Uterus (tissue), 2 donors: ENCODE results near the gene RBM15B.

ENCODE experiments used
- POLR2A ChIP-seq, 2 donors: fragments of 450-650 bp; IDR thresholded peaks; one replicate each; pipeline ENCODE4 v1.6.1; 2016; ENCODE audit warnings: antibody characterized with exemption in 2 of 2, mild to moderate bottlenecking in 1 of 2, moderate library complexity in 1 of 2
- TF ChIP-seq, protein P1 (sequence below), 4 experiments: fragments of 200-600 bp in 2 of 4; fragments of 450-650 bp in 2 of 4; sonication (generic) in 2 of 4; IDR thresholded peaks; one replicate each; pipeline ENCODE4 v1.5.1; 2016 to 2019; ENCODE audit warnings: antibody characterized with exemption in 4 of 4, mild to moderate bottlenecking in 2 of 4, moderate library complexity in 1 of 4

DNA sequence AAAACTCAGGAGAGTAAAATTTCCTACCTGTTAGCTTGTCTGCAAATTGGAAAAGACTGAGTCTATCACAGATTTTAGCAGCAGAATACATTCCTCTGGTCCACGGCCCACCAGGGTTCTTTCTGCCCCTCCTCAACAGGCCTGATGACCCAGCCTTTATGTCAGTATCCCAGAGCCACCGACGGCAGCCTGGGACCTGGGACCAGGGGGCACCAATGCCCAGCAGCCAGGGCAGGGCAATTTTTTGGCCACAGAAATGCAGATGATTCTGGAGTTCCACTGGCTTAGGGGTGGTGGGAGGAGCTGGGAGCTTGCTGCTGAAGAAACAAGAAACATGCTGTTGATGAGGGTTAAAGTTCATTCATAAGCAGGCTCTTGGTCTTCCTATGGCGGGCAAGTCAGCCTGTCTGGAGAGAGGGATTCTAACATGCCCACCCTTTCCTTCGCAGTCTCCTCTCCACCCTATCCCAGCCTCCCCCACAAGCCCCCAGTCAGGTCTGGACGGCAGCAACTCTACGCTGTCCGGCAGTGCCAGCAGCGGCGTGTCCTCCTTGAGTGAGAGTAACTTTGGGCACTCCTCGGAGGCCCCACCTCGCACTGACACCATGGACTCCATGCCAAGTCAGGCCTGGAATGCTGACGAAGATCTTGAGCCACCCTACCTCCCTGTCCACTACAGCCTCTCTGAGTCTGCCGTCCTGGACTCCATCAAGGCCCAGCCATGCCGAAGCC is 10.3 kb upstream of the RBM15B start:
- TF ChIP-seq, protein P1, sequence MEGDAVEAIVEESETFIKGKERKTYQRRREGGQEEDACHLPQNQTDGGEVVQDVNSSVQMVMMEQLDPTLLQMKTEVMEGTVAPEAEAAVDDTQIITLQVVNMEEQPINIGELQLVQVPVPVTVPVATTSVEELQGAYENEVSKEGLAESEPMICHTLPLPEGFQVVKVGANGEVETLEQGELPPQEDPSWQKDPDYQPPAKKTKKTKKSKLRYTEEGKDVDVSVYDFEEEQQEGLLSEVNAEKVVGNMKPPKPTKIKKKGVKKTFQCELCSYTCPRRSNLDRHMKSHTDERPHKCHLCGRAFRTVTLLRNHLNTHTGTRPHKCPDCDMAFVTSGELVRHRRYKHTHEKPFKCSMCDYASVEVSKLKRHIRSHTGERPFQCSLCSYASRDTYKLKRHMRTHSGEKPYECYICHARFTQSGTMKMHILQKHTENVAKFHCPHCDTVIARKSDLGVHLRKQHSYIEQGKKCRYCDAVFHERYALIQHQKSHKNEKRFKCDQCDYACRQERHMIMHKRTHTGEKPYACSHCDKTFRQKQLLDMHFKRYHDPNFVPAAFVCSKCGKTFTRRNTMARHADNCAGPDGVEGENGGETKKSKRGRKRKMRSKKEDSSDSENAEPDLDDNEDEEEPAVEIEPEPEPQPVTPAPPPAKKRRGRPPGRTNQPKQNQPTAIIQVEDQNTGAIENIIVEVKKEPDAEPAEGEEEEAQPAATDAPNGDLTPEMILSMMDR (IDR thresholded peaks at IDR 0.05): no peak
- no peak for TF ChIP-seq POLR2A (IDR thresholded peaks at IDR 0.05)
